Large intestine (tissue), 3 donors: ENCODE measurements around the gene ZBTB44. TPM values are rescaled to one million over a fixed set of nuclear protein-coding genes. Genes with fewer than 3 reads are reported as not detected.

Experiments
- DNase-seq, 2 donors: peaks; one replicate each; pipeline versions ENCODE4 v3.0.0 to v3.0.0-alpha.2; 2013
- H3K27ac ChIP-seq: one replicate; pipeline ENCODE4 v1.5.1; 2013; ENCODE audit warnings: low read length
- H3K27me3 ChIP-seq: 2 replicates; pipeline ENCODE4 v1.6.1; 2013; ENCODE audit warnings: low read length; ENCODE audit not compliant: control insufficient read depth, insufficient read depth
- H3K36me3 ChIP-seq: 2 replicates; pipeline ENCODE4 v1.6.1; 2013; ENCODE audit warnings: low read length; ENCODE audit not compliant: control insufficient read depth, insufficient read depth
- H3K4me1 ChIP-seq: one replicate; pipeline ENCODE4 v1.6.1; 2013; ENCODE audit warnings: low read length; ENCODE audit not compliant: control insufficient read depth, insufficient read depth
- H3K4me3 ChIP-seq: one replicate; pipeline ENCODE4 v1.5.1; 2013; ENCODE audit warnings: low read length
- H3K9me3 ChIP-seq: one replicate; pipeline ENCODE4 v1.6.1; 2013; ENCODE audit warnings: mild to moderate bottlenecking, low read depth, low read length, moderate library complexity; ENCODE audit not compliant: control insufficient read depth
- WGBS: methylation state at CpG from one replicate; pipeline ENCODE4 v1.1.5; 2013; ENCODE audit warnings: low lambda C conversion rate; ENCODE audit not compliant: insufficient coverage; 5-methylcytosine and 5-hydroxymethylcytosine counted together
- polyA plus RNA-seq: library from polyadenylated mRNA; unstranded; fragments of 120-200 nt; gene quantifications from one replicate; pipeline ENCODE4 v1.2.1, GENCODE V29; 2013

ZBTB44 gene
- polyA plus RNA-seq, 1 donor = 31.9 TPM

- 100% methylated on average over 1 of the region's 10 CpGs for WGBS
- DNase-seq = peak in 1 of 2 donors; percentile 25
Observed at GRCh38 chr11:130177782-130178181, 136.9 kb downstream of the ZBTB44 start.

More at GRCh38 chr11:130177782-130178181, 136.9 kb downstream of the ZBTB44 start:
- peak overlapping the region; percentile 99 for H3K27ac ChIP-seq
- no peaks in the 10 kb centered on the region for H3K27me3 ChIP-seq
- H3K4me3 ChIP-seq = no peak overlapping the region
- H3K36me3 ChIP-seq = peaks cover 9% of the 10 kb centered on the region
- H3K4me1 ChIP-seq = peaks cover 54% of the 10 kb centered on the region
- H3K9me3 ChIP-seq = peaks cover 3% of the 10 kb centered on the region

Other genes with a start within 250 kb of the ZBTB44 start
- gene APLP2, start 245.0 kb downstream of the ZBTB44 start, polyA plus RNA-seq = 403 TPM
- 164 TPM for gene ST14, start 155.1 kb downstream of the ZBTB44 start, polyA plus RNA-seq
- gene ADAMTS8, start 113.7 kb upstream of the ZBTB44 start, polyA plus RNA-seq = 2.9 TPM
- gene ADAMTS15, start 133.7 kb upstream of the ZBTB44 start, polyA plus RNA-seq = 6.3 TPM